Ovary (tissue), 9 donors: Measurements from ENCODE around the gene ZNF771. TPM values are rescaled to one million over a fixed set of nuclear protein-coding genes. Genes with fewer than 3 reads are reported as not detected.
A peak's percentile ranks its signal among the peaks of the same experiment; 100 is the strongest.

Experiments
- DNase-seq, 5 donors: peaks; one replicate each; pipeline ENCODE4 v3.0.0-alpha.2; 2019 to 2020
- H3K27ac ChIP-seq, 2 donors: fragments of 200-600 bp; one replicate each; pipeline versions ENCODE4 v1.5.1 to v1.8.0; 2019 to 2022
- H3K27me3 ChIP-seq: fragments of 200-600 bp; one replicate; pipeline ENCODE4 v1.8.0; 2022
- H3K36me3 ChIP-seq: fragments of 200-600 bp; sonication (generic); one replicate; pipeline ENCODE4 v1.5.1; 2019
- H3K4me1 ChIP-seq: one replicate; pipeline ENCODE4 v1.8.1; 2013; ENCODE audit warnings: mild to moderate bottlenecking, moderate library complexity; ENCODE audit not compliant: insufficient read depth
- H3K4me3 ChIP-seq: fragments of 200-600 bp; sonication (generic); one replicate; pipeline ENCODE4 v1.5.1; 2017
- H3K9me3 ChIP-seq, 2 donors: fragments of 200-600 bp in 1 of 2; sonication (generic) in 1 of 2; one replicate each; pipeline versions ENCODE4 v1.5.1 to v1.8.1; 2013 to 2019; ENCODE audit warnings: mild to moderate bottlenecking in 1 of 2, moderate library complexity in 1 of 2
- CTCF ChIP-seq, 3 donors: fragments of 450-650 bp in 2 of 3; fragments of 200-600 bp in 1 of 3; IDR thresholded peaks; one replicate each; pipeline versions ENCODE4 v1.5.1 to v1.8.0; 2016 to 2022; ENCODE audit warnings: antibody characterized with exemption in 3 of 3, mild to moderate bottlenecking in 1 of 3
- EP300 ChIP-seq: sonication (generic); formaldehyde crosslinking; IDR thresholded peaks from one replicate; pipeline ENCODE4 v1.6.1; 2017; ENCODE audit warnings: antibody characterized with exemption
- POLR2A ChIP-seq: fragments of 450-650 bp; IDR thresholded peaks from one replicate; pipeline ENCODE4 v1.6.1; 2017; ENCODE audit warnings: antibody characterized with exemption, mild to moderate bottlenecking, moderate library complexity
- whole genome bisulfite sequencing, 3 donors: extraction: QIAGEN DNeasy Blood & Tissue Kit in 1 of 3; methylation state at CpG; one replicate each; pipeline versions ENCODE4 v1.1.5 to v1.1.7; 2013 to 2017; 5-methylcytosine and 5-hydroxymethylcytosine counted together
- intact Hi-C, 4 donors: fragments of 100-400 bp; cut with DNase I; formaldehyde crosslinking; loops; one replicate each; pipeline versions ENCODE4 v1.11.0 to v1.15.1; 2022 to 2023
- polyA plus RNA-seq, 2 donors: library from polyadenylated mRNA; stranded (reverse); fragments of 200-250 nt in 1 of 2; fragments of 350-450 nt in 1 of 2; fragmentation: Illumina TruSeq in 1 of 2; extraction: RNeasy Lipid Tissue Mini Kit (QIAGEN cat#74804) in 1 of 2; gene quantifications; one replicate each; pipeline ENCODE4 v1.2.3, GENCODE V29; 2013 to 2014
- total RNA-seq, 7 donors: library from RNA; depleted of rRNA in 2 of 7; stranded (reverse); fragments of >200 nt in 2 of 7; fragmentation: NEBNext Ultra II Directional in 3 of 7; extraction: Animal tissue kit (Norgen Biotek cat#: 25700) in 3 of 7; gene quantifications; one replicate each; pipeline versions ENCODE4 v1.1.0 to v1.2.4, GENCODE V29; 2016 to 2023
- donor health status: DM: no; HTN: no; CAD: no; lungs with moderate emphysema.
- donor health status: DM: no; HTN: no; CAD: no.
- donor health status: Bipolar disorder and iron deficiency.
- donor health status: DM: yes; HTN: yes; CAD: no.
- donor health status: DM: no; HTN: no; CAD: no.
- donor health status: DM: yes; HTN: yes; CAD: no.

ZNF771 gene
- total and polyA plus RNA-seq, 9 donors, result 4.1 to 33.3 (median 15.9) TPM

GRCh38 chr16:30438835-30439234 is 31.4 kb downstream of the ZNF771 start:
- Histone ChIP-seq H3K27ac (no peak overlapping the region), H3K27me3 (no peaks in the 10 kb centered on the region), H3K4me3 (no peak overlapping the region), H3K4me1 (no peaks in the 10 kb centered on the region), H3K36me3 (no peaks in the 10 kb centered on the region), H3K9me3 (no peaks in the 10 kb centered on the region)
- intact Hi-C loops, result loop anchor here in 2 of 4 donors (5.0 to 10.0 kb wide), 2 partner anchors 83 to 86 kb away; partner anchors contain the start of gene ZNF768 (in 1 of the 2)
- 89 to 90% (median 89%) methylated on average over 5 of the region's 5 CpGs for WGBS, 3 donors
- no peak for DNase-seq
- TF ChIP-seq CTCF (IDR thresholded peaks at IDR 0.05) (no peak), EP300 (no peak), POLR2A (no peak)

GRCh38 chr16:30439720-30440348 is 32.4 kb downstream of the ZNF771 start:
- no peak overlapping the region for H3K4me3 ChIP-seq
- TF ChIP-seq POLR2A (no peak), CTCF (IDR thresholded peaks at IDR 0.05) (no peak), EP300 (no peak)
- H3K4me1 ChIP-seq, result peaks cover 3% of the 10 kb centered on the region
- intact Hi-C loops, result loop anchor here in 2 of 4 donors (5.0 to 10.0 kb wide), 2 partner anchors 82 to 85 kb away; partner anchors contain the start of gene ZNF768 (in 1 of the 2)
- DNase-seq, result no peak
- no peaks in the 10 kb centered on the region for H3K36me3 ChIP-seq
- no peaks in the 10 kb centered on the region for H3K27me3 ChIP-seq
- no peaks in the 10 kb centered on the region for H3K9me3 ChIP-seq
- no peak overlapping the region for H3K27ac ChIP-seq
- 79 to 86% (median 83%) methylated on average over 6 of the region's 6 CpGs for WGBS, 3 donors

DNA sequence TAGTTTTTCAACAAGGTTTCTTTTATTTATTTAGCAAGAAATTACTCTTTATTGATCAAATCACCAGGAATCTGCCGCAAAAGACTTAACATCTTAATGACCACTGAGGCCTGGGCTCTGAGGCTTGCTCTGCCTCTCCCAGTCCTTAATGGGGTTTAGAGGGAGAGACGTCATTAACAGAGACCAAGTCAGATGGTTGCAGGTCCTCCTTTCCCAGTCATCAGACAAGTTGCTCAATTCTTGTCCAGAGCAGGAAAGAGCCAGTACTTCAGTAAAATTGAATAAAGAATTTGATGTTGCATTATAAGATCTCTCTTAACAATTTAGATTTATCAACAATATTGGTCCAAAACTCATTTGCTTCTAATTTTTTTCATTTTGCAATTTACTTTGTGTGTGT is 36.2 kb downstream of the ZNF771 start:
- Histone ChIP-seq H3K27me3 (no peaks in the 10 kb centered on the region), H3K4me1 (peaks cover 5% of the 10 kb centered on the region), H3K36me3 (no peaks in the 10 kb centered on the region), H3K4me3 (no peak overlapping the region), H3K27ac (no peak overlapping the region), H3K9me3 (no peaks in the 10 kb centered on the region)
- 89 to 99% (median 95%) methylated on average over 2 of the region's 2 CpGs for whole genome bisulfite sequencing, 3 donors
- intact Hi-C loops, result no loop called here
- no peak for DNase-seq
- TF ChIP-seq EP300 (no peak), CTCF (IDR thresholded peaks at IDR 0.05) (no peak), POLR2A (no peak)

GRCh38 chr16:30444231-30445148 is 37.1 kb downstream of the ZNF771 start:
- no peak for DNase-seq
- TF ChIP-seq CTCF (IDR thresholded peaks at IDR 0.05) (no peak), POLR2A (no peak)
- Histone ChIP-seq H3K36me3 (no peaks in the 10 kb centered on the region), H3K4me1 (peaks cover 5% of the 10 kb centered on the region), H3K4me3 (peak overlapping the region; percentile 84), H3K27ac (no peak overlapping the region), H3K9me3 (no peaks in the 10 kb centered on the region), H3K27me3 (no peaks in the 10 kb centered on the region)
- 92 to 94% (median 93%) methylated on average over 29 of the region's 29 CpGs for WGBS, 3 donors
- intact Hi-C loops, result no loop called here
